OCI-LY3 (cell line): ENCODE measurements around the gene MTLN.

Experiments
- EZH2phosphoT487 ChIP-seq: fragments of 200-600 bp; shearing (Covaris generic); IDR thresholded peaks from 2 replicates; pipeline ENCODE4 v1.6.1; 2018; ENCODE audit warnings: antibody characterized with exemption, mixed run types, low read depth
- TF ChIP-seq, protein P1 (sequence below): fragments of 200-600, 300-600 bp; sonication (generic); IDR thresholded peaks from 2 replicates; pipeline ENCODE4 v1.5.1; 2014; ENCODE audit warnings: antibody characterized with exemption, low read length, low read depth

DNA sequence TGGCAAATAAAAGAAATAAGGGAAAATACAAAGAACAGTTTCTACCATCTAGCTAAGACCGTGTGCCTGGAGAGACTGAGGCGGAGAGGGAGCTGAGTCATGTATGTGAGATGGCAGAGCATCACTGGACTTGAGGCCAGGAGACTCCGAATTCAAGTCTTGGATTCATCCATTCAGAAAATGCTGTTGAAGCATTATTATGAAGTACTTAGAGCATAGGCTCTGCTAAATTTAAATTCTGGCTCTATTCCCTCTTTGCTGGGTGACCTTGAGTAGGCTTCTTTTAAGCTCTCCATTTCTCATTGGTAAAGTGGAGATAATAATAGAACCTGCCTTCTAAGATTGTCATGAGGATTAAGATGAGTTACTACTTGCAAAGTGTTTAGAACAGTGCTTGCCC lies 42.2 kb downstream of the MTLN start:
- TF ChIP-seq, protein P1, sequence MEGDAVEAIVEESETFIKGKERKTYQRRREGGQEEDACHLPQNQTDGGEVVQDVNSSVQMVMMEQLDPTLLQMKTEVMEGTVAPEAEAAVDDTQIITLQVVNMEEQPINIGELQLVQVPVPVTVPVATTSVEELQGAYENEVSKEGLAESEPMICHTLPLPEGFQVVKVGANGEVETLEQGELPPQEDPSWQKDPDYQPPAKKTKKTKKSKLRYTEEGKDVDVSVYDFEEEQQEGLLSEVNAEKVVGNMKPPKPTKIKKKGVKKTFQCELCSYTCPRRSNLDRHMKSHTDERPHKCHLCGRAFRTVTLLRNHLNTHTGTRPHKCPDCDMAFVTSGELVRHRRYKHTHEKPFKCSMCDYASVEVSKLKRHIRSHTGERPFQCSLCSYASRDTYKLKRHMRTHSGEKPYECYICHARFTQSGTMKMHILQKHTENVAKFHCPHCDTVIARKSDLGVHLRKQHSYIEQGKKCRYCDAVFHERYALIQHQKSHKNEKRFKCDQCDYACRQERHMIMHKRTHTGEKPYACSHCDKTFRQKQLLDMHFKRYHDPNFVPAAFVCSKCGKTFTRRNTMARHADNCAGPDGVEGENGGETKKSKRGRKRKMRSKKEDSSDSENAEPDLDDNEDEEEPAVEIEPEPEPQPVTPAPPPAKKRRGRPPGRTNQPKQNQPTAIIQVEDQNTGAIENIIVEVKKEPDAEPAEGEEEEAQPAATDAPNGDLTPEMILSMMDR = no peak
- TF ChIP-seq EZH2phosphoT487 = no peak
